Peyer's patch (tissue), 4 donors: ENCODE measurements around the gene PI4K2B. TPM values are rescaled to one million over a fixed set of nuclear protein-coding genes. Genes with fewer than 3 reads are reported as not detected.

Experiments
- DNase-seq, 3 donors: peaks; one replicate each; pipeline ENCODE4 v3.0.0-alpha.2; 2017 to 2019
- H3K27ac ChIP-seq, 4 donors: fragments of 200-600 bp; sonication (generic); one replicate each; pipeline ENCODE4 v1.5.1; 2016 to 2019
- H3K27me3 ChIP-seq, 2 donors: fragments of 200-600 bp; sonication (generic); one replicate each; pipeline ENCODE4 v1.5.1; 2019
- H3K36me3 ChIP-seq, 3 donors: fragments of 200-600 bp; sonication (generic); one replicate each; pipeline ENCODE4 v1.5.1; 2016 to 2019
- H3K4me1 ChIP-seq, 4 donors: fragments of 200-600 bp; sonication (generic); one replicate each; pipeline ENCODE4 v1.5.1; 2016 to 2019
- H3K4me3 ChIP-seq, 4 donors: fragments of 200-600 bp; sonication (generic); 1 replicate in 3 of 4; 2 replicates in 1 of 4; pipeline ENCODE4 v1.5.1; 2016 to 2019; ENCODE audit warnings: mild to moderate bottlenecking in 1 of 4
- H3K9me3 ChIP-seq, 4 donors: fragments of 200-600 bp; sonication (generic); one replicate each; pipeline ENCODE4 v1.5.1; 2016 to 2019; ENCODE audit warnings: mild to moderate bottlenecking in 1 of 4
- CTCF ChIP-seq, 6 experiments: fragments of 450-650 bp in 4 of 6; fragments of 200-600 bp in 2 of 6; sonication (generic) in 1 of 6; IDR thresholded peaks; one replicate each; pipeline ENCODE4 v1.5.1; 2017 to 2019; ENCODE audit warnings: antibody characterized with exemption in 6 of 6, mild to moderate bottlenecking in 3 of 6, moderate library complexity in 1 of 6
- POLR2A ChIP-seq, 2 donors: fragments of 450-650 bp; IDR thresholded peaks; one replicate each; pipeline ENCODE4 v1.5.1; 2017; ENCODE audit warnings: antibody characterized with exemption in 2 of 2, mild to moderate bottlenecking in 2 of 2, moderate library complexity in 2 of 2
- total RNA-seq, 4 donors: library from RNA; depleted of rRNA; stranded (reverse); fragments of >200 nt; gene quantifications; one replicate each; pipeline ENCODE4 v1.1.0, GENCODE V29; 2016

The PI4K2B gene
- 10 to 100 TPM; 16.5 to 68.0 (median 36.3) TPM for total RNA-seq

GRCh38 chr4:25233737-25234389 is at the start of gene PI4K2B:
PI4K2B (plus strand) TSS chr4:25234033; CDS start chr4:25234164, 131 bp downstream.
- no peaks in the 10 kb centered on the region for H3K9me3 ChIP-seq
- TF ChIP-seq POLR2A (IDR thresholded peaks at IDR 0.05), result peak; percentile 92 to 97
- TF ChIP-seq CTCF (IDR thresholded peaks at IDR 0.05), result no peak
- H3K27me3 ChIP-seq, result no peaks in the 10 kb centered on the region
- H3K27ac ChIP-seq, result peak within 1 kb of the TSS; percentile 92 to 99 (median 96)
- DNase-seq, result peak; percentile 94 to 97 (median 96)
- peak within 1 kb of the TSS; percentile 82 to 99 (median 92) for H3K4me3 ChIP-seq
- peaks cover 0 to 5% (median 0%) of the 10 kb centered on the region in 4 donors for H3K4me1 ChIP-seq
- no peaks in the 10 kb centered on the region for H3K36me3 ChIP-seq

- Histone ChIP-seq H3K4me3 (no peak overlapping the region), H3K27ac (no peak overlapping the region), H3K27me3 (no peaks in the 10 kb centered on the region), H3K4me1 (no peaks in the 10 kb centered on the region), H3K36me3 (no peaks in the 10 kb centered on the region), H3K9me3 (no peaks in the 10 kb centered on the region)
- no peak for DNase-seq
- no peak for TF ChIP-seq CTCF (IDR thresholded peaks at IDR 0.05)
- TF ChIP-seq POLR2A (IDR thresholded peaks at IDR 0.05), result no peak
Observed at GRCh38 chr4:25184056-25184455, 49.8 kb upstream of the PI4K2B start.

- H3K4me1 ChIP-seq, result no peaks in the 10 kb centered on the region
- no peak overlapping the region for H3K4me3 ChIP-seq
- DNase-seq, result peak in 1 of 3 donors; percentile 58
- TF ChIP-seq POLR2A (IDR thresholded peaks at IDR 0.05) (no peak), CTCF (IDR thresholded peaks at IDR 0.05) (peak in 3 of 6 experiments; percentile 30 to 50 (median 41))
- H3K27ac ChIP-seq, result no peak overlapping the region
- H3K9me3 ChIP-seq, result no peaks in the 10 kb centered on the region
- no peaks in the 10 kb centered on the region for H3K27me3 ChIP-seq
- H3K36me3 ChIP-seq, result no peaks in the 10 kb centered on the region
Observed at GRCh38 chr4:25190407-25190806, 43.4 kb upstream of the PI4K2B start.

GRCh38 chr4:25198713-25199112 is 35.1 kb upstream of the PI4K2B start:
- no peaks in the 10 kb centered on the region for H3K9me3 ChIP-seq
- no peak for DNase-seq
- peaks cover 0 to 6% (median 0%) of the 10 kb centered on the region in 3 donors for H3K36me3 ChIP-seq
- no peak overlapping the region for H3K27ac ChIP-seq
- H3K27me3 ChIP-seq, result no peaks in the 10 kb centered on the region
- H3K4me3 ChIP-seq, result no peak overlapping the region
- H3K4me1 ChIP-seq, result no peaks in the 10 kb centered on the region
- TF ChIP-seq CTCF (IDR thresholded peaks at IDR 0.05) (no peak), POLR2A (IDR thresholded peaks at IDR 0.05) (no peak)

- no peak overlapping the region for H3K4me3 ChIP-seq
- no peaks in the 10 kb centered on the region for H3K36me3 ChIP-seq
- H3K4me1 ChIP-seq, result no peaks in the 10 kb centered on the region
- H3K9me3 ChIP-seq, result peaks cover 0 to 8% (median 0%) of the 10 kb centered on the region in 4 donors
- no peak for TF ChIP-seq CTCF (IDR thresholded peaks at IDR 0.05)
- TF ChIP-seq POLR2A (IDR thresholded peaks at IDR 0.05), result no peak
- DNase-seq, result no peak
- no peak overlapping the region for H3K27ac ChIP-seq
- no peaks in the 10 kb centered on the region for H3K27me3 ChIP-seq
Observed at GRCh38 chr4:25207997-25208396, 25.8 kb upstream of the PI4K2B start.
